GM12892 (cell line): Measurements from ENCODE around the gene SLC18A3.

Experiments used
- POLR2A ChIP-seq: IDR thresholded peaks from 2 replicates; pipeline ENCODE4 v1.6.1; 2011; ENCODE audit warnings: low read depth, low read length, control low read depth
- POLR2AphosphoS5 ChIP-seq: IDR thresholded peaks from 2 replicates; pipeline ENCODE4 v1.6.1; 2011; ENCODE audit warnings: low read depth, low read length, control low read depth

- TF ChIP-seq POLR2AphosphoS5 (no peak), POLR2A (no peak)
Measured at GRCh38 chr10:49647985-49648795, 38.1 kb downstream of the SLC18A3 start.
